Activated CD4-positive, alpha-beta T cell treated with anti-CD3 and anti-CD28 coated beads, Interleukin-2, Interleukin-6, amounts not matched to agents 100 ng/mL and 50 ng/mL, durations not matched to agents 16 hours and 8 hours (primary cell): ENCODE data around the gene CISD3.

Experiments used
- DNase-seq: peaks from one replicate; pipeline ENCODE4 v3.0.0-alpha.2; 2020

CISD3 gene, protein sequence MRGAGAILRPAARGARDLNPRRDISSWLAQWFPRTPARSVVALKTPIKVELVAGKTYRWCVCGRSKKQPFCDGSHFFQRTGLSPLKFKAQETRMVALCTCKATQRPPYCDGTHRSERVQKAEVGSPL

DNA sequence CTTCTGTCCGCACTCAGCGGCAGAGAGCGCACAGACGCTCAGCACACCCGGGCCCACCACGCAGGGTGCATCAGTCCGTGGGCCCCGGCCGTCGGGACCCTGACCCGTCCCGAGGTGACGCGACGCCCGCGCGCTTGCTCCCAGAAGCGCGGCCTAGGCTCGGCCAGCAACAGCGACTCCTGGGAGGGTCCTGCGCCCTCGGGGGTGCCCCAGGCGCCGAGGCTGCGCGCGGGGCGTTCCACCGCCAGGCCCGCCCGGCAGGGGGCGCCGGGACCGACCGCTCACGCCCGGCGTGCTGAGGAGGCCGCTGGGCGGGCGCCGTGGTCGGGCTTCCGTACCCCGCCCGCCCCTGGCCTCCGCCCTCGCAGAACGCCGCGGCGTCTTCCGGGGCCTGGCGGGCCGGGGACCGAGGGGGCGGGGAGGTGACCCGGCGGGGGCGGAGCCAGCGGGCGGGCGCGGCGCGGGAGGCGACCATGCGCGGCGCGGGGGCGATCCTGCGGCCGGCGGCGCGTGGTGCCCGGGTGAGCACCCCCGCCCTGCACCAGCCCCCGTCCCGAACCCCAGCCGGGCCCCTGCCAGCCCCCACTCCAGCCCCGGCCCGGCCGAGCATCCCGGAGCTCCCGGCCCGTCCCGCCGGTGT is at the start of gene CISD3:
TSS of gene CISD3 (plus strand) at position 456 of the 640 bp plus-strand sequence. CDS start at position 474, 18 bp downstream.
- peak; percentile 93 for DNase-seq

DNA sequence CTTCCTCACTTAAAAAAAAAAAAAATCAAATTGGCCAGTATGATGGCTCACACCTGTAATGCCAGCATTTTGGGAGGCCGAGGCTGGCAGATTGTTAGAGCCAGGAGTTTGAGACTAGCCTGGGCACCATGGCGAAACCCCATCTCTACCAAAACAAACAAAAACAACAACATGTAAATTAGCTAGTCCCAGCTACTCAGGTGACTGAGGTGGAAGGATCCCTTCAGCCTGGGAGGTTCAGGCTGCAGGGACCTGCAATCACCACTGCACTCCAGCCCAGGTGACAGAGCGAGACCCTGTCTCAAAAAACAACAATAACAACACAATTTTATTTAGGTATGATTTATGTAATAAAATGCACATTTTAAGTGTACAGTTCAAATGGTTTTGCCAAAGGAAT is 49.0 kb upstream of the CISD3 start:
- DNase-seq: no peak

DNA sequence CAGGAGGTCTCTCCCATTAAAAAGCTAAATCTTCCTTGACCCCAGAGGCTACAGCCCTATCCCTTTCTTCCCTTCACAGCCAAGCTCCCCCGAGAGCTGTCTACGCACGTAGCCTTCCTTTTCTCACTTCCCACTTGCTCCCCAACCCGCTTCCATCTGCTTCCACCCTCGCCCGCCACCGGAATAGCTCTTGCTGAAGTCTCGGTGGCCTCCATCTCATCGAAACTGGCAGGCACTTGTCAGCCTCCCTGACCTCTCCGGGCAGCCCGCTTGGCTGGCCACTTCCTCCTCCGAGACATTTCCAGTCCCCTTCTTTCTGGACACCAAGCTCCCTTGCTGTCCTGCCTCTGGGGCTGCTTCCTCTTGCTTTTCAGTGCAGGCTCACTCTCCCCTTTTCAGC is 44.6 kb upstream of the CISD3 start:
- DNase-seq: no peak

DNA sequence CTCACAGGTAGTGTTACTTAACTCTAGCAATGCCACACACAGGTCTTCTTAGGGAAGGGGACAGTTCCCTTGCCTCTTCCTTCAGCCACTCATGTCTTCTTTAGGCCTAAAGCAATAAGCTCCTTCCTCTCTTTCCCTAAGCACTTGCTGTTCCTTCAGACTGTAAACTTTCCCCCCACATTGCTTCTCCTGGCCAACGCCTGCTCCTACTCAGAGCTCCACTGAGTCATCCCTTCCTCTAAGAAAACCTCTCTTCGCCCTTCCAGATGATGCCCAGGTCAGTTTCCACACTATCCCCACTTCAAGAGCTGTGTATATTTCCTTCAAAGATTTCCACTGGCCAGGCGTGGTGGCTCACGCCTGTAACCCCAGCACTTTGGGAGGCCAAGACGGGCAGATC is 42.9 kb upstream of the CISD3 start:
- DNase-seq: no peak

DNA sequence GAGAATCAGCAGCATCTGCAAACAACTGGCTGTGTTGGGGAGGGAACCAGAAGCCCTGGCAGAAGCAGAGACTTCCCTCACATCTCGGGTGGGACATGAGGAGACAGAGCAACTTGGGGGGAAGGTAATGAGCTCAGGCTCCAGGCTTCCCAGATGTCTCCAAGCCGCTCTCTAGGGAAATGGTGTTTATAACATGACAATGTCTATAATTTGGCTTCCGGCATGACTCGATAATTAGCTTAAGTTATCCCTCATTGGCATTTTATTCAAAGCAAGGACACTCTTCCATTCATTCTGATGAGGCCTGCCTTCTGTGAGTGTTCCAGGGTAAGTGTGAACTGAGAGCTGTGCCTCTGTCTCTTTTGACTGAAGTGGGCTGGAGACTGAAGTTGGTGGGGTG is 39.8 kb upstream of the CISD3 start:
- no peak for DNase-seq

DNA sequence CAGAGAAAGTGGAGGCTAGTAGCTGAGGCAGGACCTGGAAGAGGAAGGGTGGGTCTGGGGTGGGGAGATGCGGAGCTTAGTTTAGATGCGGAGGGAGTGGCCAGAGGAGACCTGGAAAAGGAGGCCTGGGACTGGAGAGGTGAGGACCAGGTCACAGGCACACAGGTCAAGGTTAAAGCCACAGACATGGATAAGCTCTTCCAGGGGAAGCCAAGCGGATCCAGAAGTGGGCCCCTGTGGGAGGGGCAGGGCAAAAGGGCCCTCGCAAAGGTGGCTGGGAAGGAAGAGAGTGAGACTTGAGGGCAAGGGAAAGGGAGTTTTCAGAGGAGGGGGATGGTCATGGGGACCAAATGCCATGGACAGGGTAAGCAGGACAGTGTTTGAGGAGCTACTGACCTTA is 39.0 kb upstream of the CISD3 start:
- DNase-seq: no peak

DNA sequence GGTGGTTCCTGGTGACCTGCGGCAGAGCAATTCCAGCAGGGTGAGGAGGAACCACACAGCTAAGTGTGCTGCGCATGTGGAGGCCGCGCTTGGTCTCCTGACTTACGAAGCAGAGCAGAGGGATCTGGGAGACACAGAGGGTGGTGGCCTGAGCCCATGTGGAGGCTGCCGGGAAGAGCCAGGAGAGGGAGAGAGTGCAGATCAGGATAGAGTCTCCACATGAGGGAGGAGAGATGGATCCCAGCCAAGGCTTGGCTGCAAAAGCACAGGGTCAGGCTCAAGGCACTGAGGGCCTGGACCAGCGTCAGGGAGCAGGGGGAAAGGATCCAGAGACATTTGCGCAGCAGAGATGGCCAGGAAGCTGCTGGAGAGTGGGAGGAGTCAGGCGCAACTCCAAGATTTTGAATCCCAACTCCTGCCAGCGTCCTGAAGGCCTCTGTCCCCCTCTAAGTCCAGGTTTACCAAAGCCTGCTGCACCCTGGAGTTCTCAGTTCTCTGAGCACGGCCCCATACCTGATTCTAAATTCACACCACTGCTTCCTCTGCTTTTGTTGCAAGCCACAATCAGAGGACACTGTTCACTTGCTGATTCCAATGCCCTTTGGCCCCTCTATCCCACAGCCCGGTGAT is 36.3 kb upstream of the CISD3 start:
- DNase-seq: no peak

DNA sequence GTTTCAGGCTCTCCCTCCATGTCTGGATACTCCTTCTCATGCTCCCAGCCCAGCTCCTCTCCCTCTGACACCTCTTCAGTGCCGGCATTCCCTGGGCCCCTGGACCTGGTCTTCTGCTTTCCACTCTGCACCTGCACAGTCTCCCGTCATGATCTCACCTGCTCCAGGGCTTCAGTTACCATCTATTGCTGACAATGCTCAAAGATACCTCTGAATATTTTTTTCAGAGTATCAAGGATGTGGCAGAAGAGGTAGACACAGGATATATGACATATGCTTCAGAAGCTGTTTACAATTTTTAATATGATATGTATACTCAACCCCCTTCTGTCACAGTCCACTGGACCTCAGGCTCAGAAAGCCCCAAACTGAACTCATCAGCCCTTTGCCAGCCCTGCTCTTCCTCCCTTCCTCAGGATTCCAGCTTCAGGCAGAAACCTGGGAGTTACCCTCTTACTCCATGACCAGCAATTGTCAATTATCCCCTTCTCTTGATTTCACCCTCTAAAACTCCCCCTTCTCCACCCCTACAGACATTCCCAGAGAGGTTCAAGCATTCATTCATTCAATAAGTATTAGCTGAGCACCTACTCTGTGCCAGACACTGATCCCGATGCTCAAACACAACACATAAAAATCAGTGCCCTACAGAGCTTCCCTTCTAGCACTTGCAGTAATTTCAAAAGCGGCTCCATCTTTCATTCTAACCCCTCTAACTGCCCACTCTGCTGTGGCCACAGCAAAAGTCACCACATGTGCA is 32.9 kb upstream of the CISD3 start:
- DNase-seq: no peak

DNA sequence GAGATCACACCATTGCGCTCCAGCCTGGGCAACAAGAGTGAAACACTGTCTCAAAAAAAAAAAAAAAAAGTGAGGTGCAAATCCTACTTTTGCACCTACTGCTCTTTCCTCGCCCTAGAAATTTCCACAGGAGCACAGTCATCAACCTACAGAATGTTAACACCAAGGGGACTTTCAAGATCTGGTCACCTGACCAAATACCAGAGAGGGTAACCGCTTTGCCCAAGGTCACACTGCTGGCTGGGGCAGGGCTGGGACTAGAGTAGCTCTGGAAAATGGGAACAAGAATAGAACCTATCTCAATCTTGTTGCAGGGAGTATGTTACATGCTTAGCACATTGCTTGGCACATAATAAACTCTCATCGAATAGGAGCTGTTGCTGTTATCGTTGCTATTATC is 31.4 kb upstream of the CISD3 start:
- DNase-seq: no peak

DNA sequence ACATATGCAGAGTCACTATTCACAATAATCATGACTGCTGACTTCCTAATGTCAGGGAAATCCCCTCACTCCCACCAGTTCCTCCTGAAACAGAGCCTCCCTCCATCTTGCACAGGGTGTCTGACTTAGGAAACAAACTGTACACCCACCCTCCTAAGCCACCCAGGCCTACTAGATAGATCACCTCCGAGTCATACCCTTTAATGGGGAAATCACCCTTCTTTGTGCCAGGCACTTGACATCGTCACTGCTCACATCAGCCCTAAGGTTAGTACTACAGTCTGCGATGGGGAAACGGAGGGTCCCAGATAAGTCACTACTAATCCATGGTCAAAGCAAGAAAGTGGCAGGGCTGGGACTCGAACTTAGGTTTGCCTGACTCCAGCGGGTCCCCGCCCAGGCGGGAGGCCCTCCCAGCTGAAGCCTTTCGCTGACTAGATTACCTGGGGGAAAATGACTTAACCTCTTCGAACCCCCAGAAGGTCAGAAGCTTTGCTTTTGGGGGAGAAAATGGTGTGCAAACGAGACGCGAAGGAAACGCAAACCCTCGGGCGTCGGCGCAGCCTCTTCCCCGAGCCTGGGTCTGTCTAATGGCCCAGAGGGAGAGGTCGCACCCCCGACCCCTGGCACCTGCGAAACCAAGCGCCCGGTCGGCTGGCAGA is 28.5 kb upstream of the CISD3 start:
- peak; percentile 87 for DNase-seq

DNA sequence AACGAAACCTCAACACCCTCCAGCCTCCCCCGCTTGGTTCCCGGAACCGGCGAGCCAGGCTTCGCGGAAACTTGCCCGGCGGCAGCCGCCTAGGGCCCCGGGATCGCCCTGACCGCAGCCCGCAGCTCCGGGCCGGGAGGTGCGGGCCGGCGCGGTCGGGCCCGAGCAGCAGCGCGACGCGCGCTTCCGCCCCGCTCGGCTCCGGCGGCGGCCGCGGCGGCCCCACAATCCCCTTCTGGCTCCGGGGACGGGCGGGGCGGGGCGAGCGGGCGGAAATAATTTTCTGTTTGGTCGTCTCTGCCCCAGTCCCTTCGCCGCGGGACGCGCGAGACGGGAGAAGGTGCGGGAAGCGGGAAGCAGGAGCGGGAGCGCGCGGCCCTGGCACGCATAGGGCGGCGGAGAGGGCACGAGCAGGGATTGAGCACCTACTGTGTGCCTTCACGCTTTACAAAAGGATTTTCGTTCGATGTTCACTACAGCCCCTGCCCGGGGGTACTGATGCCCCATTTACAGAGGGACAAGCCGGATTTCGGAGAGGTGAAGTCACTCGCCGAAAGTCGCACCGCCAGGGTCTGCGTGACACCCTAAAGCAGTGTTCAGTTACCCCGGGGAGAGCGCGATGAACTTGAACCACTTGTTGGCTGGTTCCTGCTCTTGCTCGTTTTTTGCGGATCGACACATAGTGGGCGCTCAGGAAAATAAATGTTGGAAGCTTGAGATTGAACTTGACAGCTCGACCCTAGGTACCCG is 27.8 kb upstream of the CISD3 start:
- DNase-seq: peak; percentile 89

DNA sequence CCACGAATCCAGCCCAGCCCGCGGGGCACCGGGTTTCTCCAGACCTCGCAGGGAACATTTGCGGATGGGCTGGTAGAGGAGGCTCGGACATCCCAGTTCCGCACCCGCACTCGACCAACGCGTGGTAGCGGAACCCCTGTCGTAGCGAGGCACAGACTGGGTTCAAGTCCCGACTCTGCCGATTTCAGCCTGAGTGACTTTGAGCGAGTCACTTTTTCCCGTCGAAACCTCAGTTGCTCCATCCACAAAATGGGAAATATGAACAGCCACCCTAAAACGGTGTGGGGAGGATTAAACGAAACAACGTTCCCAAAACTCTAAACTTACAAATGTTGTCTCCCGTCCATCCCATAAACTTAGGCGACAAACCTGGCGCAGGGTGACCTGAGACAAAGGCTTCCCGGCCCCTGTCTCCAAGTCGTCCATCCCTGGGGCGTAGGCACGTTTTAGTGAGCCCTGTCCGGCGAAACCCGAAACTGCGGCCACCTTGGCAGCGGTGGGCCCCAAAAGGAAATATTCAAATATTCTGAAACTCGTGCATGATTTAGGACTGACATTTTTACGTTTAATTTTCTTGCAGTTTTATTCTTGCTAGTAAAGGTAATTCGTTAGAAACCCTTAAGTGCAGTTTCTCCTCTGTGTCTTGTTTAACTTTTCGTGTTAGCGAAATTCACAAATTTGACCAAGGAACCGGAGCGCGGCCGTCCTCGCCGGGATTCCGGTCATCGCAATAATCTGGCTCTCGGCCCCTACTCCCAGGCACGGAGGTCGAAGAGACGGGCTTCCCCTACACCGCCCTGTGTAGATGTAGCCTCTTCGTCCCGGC is 27.0 kb upstream of the CISD3 start:
- DNase-seq: peak; percentile 51

DNA sequence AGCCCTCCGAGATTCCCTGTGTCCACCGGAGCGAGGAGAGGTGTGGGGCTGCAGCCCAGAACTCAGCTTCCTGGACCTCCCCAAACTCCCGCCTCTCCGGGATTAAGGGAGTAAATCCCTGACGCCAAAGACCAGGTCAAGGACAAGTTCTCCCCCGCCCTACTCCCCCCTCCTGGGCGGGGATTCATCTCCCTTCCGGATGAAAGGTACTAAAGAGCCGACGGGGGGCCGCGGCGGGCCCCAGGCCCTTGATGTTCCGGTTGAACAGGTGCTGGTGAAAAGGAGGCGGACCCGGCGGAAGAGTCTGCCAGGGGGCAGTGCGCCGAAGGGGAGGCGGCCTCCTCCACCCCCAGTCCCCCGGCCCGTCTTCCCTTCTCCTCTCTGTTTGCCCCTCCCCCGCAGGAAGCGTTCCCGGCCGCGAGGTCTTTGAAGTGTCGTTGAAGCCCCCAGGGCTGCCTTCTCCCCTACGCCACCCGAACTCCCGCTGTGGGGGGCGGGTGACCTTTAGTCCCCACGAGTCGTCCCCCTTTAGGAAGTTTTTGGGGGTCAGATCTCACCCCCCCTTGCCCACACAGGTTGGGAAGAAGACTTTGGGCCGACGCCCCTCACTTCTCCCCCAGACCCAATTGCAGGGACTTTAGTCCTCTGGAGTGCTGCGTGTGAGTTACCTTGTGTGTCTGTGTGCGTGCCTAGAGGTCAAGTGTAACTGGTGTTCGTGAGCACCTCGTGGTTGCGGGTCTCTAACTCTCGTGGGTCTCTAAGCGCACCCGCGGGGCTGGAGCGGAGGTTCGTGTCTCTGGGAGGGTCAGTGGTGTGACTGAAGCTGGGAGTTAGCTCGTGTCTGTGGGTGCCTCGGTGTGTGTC is 26.2 kb upstream of the CISD3 start:
- peak; percentile 94 for DNase-seq

DNA sequence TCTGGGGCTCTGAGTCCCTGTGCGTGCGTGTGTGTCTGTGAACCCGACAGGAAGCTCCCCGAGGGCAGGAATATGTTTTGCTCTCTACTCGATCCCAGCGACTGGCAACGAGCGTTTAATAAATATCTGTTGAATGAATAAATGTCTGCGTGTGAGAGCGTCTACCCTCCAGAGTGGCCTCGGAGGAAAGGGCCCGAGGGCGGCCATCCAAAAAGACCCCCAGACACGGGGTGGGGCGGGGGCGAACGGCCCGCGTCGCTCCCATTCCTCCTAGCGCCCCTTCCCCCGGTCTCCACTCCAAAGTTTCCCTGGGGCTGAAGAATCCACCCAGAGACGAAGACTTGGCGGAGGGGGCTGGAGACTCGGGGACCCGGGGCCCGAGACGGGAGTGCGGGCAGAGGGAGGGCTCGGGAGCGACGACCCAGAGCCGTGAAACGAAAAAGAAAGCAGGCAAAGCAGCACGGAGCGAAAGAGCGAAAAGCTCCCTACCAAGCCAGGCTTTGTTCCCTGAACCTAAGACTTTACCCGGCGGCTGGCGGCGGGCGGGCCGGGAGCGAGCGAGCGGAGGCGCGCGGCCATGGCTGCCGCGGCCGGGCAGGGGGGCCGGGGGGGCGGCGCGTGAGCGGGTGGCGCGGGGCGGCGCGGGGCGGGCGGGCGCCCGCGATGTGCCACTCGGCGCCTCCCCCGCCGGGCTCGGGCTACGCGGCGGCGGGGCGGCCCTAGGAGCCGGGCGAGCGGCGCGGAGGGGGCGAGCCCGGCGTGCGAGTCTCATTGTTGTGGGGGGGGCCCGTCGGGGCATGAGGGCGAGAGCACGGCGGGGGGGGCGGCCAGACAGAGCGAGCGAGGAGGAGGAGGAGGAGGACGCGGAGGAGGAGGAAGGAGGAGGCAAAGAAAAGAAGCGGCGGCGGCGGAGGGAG is 25.3 kb upstream of the CISD3 start, which contains the start of gene MLLT6:
TSS of gene MLLT6 (plus strand) at position 668 of the 917 bp plus-strand sequence. CDS start 360 bp downstream, outside the sequence.
- peak; percentile 74 for DNase-seq

DNA sequence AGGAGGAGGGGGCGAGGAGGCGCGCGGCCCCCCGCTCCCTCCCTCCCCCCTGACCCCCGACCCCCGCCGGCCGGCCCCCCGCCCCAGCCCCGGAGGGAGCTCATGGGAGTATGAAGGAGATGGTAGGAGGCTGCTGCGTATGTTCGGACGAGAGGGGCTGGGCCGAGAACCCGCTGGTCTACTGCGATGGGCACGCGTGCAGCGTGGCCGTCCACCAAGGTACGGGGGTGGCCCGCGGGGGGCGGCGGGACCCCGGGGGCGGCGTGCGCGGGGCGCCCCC is 24.7 kb upstream of the CISD3 start:
- no peak for DNase-seq

DNA sequence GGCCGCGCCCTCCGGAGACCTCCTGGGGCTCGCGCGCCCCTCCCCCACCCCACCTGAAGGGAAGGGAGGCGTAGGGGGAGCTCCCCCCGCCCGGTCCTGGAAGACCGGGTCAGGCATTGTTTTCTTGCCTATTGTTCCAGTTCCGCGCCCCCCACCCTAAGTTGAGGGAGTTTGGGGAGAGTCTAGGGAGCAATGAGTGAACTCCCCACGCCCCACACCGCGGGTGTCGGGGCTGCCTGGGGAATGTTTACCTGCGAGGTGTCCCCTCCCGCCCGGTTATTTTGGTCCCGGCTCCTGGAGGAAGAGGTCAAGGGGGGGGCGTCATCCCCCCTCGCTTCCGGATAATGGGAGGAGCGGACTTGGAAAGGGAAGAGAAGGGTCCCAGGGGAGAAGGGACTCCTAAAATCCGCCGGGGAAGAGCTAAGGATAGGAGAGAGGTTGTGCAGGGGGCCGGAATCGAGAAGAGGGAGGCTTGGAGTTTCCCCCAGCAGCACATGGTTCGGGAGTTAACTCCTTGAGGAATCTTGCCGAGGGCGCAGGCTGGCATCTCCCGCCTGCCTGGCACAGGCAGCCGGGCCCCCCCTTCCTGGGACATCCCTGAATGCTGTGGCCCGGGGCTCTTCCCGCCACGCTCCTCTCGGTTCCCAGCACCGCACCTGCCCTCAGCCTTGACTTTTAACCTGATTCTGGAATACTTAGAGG is 24.2 kb upstream of the CISD3 start:
- DNase-seq: peak; percentile 39

DNA sequence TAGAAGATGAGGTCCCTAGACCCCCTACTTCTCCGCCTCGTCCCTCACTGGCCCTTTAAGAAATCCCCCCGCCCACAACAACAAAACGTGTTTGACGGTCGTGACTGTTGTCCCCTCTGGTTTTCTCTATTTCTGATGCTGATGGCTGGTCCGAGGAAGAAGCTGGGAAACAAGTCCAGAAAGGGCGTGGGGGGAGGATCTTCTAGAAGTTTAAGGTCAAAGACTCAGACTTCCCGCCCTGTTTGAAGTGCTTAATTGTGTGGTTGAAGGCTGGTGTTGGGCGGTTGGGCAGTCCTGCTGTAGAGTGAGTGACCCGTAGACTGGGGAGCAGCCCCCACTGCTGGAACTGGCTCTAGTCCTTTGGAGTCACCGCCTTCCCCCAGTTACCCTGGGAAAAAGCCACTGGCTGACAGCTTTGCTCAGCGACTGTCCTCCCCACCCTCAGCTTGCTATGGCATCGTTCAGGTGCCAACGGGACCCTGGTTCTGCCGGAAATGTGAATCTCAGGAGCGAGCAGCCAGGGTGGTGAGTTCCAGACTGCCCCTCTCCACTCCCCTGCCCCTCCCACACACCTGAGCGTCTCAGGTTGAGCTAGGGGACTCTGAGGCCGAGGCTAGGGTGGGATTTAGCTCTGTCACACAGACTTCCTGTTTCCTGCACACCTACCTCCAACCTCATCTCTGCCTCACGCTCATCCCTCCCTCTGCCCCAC is 23.5 kb upstream of the CISD3 start:
- peak; percentile 35 for DNase-seq

DNA sequence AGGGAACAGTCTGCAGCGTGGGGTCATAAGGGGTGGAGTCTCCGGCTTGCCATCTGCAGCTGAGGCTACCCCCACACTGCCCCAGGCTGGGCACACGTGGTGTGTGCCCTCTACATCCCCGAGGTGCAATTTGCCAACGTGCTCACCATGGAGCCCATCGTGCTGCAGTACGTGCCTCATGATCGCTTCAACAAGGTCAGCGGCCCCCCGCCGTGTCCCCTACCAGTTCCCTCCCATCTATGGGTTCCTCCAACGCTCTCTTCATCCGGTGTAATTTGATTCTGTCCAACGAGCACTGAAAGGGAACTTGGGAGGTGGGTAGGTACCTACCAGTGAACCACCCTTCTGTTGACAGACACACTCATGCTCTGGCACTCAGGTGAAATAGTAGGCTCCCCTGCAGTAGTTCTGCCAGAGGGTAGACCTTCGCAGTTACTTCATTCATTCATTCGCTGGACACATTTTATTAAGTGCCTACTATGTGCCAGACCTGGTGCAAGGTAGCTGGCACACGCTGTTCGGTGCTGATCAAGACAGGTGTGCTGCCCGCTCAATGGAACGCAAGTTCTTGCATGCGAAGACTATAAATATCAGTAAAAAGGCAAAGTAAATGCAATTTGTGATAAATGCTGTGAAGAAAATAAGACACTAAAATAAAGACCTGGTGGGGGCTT is 22.3 kb upstream of the CISD3 start:
- no peak for DNase-seq
